ENCODE results near the gene PLCB2. TPM values are rescaled to one million over a fixed set of nuclear protein-coding genes. Genes with fewer than 3 reads are reported as not detected.

PLCB2 gene
- polyA plus RNA-seq, 1 of the 3 experiments (the other 2 are of a cell fraction), result 0.15 TPM

GRCh38 chr15:40352281-40352901, 44.7 kb upstream of the PLCB2 start:
- POLR2A ChIA-PET, result no interaction called here

DNA sequence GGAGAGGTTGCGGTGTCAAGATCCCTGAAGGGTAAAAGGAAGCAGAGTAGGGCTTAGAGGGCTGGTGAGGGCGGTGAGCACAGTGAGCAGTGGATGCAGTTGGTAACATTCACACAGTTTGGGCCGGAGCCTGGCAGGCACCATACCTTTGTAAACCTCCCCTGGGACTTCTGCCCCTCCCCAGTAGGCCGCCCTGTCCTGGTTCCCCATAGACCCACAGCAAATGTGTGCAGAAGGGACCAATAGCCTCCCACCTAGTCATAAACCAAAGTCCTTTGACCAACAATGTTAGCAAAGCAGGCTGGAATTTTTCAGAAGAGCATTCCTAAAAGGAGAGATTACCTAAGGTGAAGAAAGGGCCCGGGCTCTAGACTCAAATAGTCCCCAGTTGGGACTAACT, 41.4 kb upstream of the PLCB2 start:
- no peaks in the 10 kb centered on the region for H4K20me1 ChIP-seq (ENCODE audit: insufficient read depth)
- POLR2A ChIA-PET, result no interaction called here
- DNase-seq, result no peak
- no peaks in the 10 kb centered on the region for H3K36me3 ChIP-seq (replicated peaks in 1 of 2; ENCODE audit: control insufficient read depth in 1 of 2, insufficient read depth in 2 of 2, low read length in 1 of 2)
- H3K9me2 ChIP-seq, result no peaks in the 10 kb centered on the region
- no peaks in the 10 kb centered on the region for H3K27me3 ChIP-seq (ENCODE audit: insufficient read depth)
- H3K4me2 ChIP-seq, result no peak overlapping the region
- 91% methylated on average over 5 of the region's 5 CpGs for WGBS (ENCODE audit: low lambda C conversion rate)
- no peaks in the 10 kb centered on the region for H3K9me3 ChIP-seq
- H2AFZ ChIP-seq (ENCODE audit: low read depth), result no peak overlapping the region
- CTCF ChIA-PET, result interaction anchor here (1.5 to 70.6 kb wide), 2 partner anchors 18 to 35 kb away, joined by 8 to 2194 read pairs; partner anchors contain the start of genes ANKRD63, CCDC9B, INAFM2 and PLCB2
- TF ChIP-seq RXRA (IDR thresholded peaks at IDR 0.05; ENCODE audit: borderline replicate concordance, low read depth) (no peak), YY1 (IDR thresholded peaks at IDR 0.05; ENCODE audit: low read depth) (no peak), EZH2phosphoT487 (IDR thresholded peaks at IDR 0.05; ENCODE audit: borderline replicate concordance, low read depth) (no peak), NRF1 (IDR thresholded peaks at IDR 0.05; ENCODE audit: low read depth, low read length) (no peak), TEAD4 (IDR thresholded peaks at IDR 0.05; ENCODE audit: borderline replicate concordance, insufficient read depth) (no peak), CHD2 (IDR thresholded peaks at IDR 0.05; ENCODE audit: low read length, partially characterized antibody) (no peak), NFIC (IDR thresholded peaks at IDR 0.05; ENCODE audit: borderline replicate concordance) (no peak), GABPA (IDR thresholded peaks at IDR 0.05; ENCODE audit: low read depth) (no peak), MXI1 (IDR thresholded peaks at IDR 0.05; ENCODE audit: low read depth, low read length) (no peak), RCOR1 (IDR thresholded peaks at IDR 0.05; ENCODE audit: low read length) (no peak), SMC3 (IDR thresholded peaks at IDR 0.05; ENCODE audit: low read depth, low read length) (no peak), CTCF (IDR thresholded peaks at IDR 0.05) (no peak)
- peaks cover 6% of the 10 kb centered on the region for H3F3A ChIP-seq (replicated peaks; ENCODE audit: insufficient read depth)
- no peak overlapping the region for H3K4me3 ChIP-seq (ENCODE audit: low read depth in 2 of 2, low read length in 1 of 2)
- no peaks in the 10 kb centered on the region for H3K79me2 ChIP-seq (ENCODE audit: insufficient read depth)
- peaks cover 3 to 14% of the 10 kb centered on the region in 2 experiments; a peak in 3 of 4 replicates for H3K4me1 ChIP-seq (ENCODE audit: control insufficient read depth in 1 of 2, insufficient read depth in 2 of 2, low read depth in 1 of 2, low read length in 1 of 2)
- no peak overlapping the region for H3K9ac ChIP-seq
- H3K27ac ChIP-seq (ENCODE audit: low read depth in 2 of 2, low read length in 1 of 2), result no peak overlapping the region

More at GRCh38 chr15:40352281-40352901, 44.7 kb upstream of the PLCB2 start:
- no peak overlapping the region for H3K27ac ChIP-seq (ENCODE audit: low read depth in 2 of 2, low read length in 1 of 2)
- H3F3A ChIP-seq (replicated peaks; ENCODE audit: insufficient read depth), result peaks cover 2% of the 10 kb centered on the region
- H3K4me2 ChIP-seq, result no peak overlapping the region
- H3K36me3 ChIP-seq (replicated peaks in 1 of 2; ENCODE audit: control insufficient read depth in 1 of 2, insufficient read depth in 2 of 2, low read length in 1 of 2), result no peaks in the 10 kb centered on the region
- no peaks in the 10 kb centered on the region for H3K9me2 ChIP-seq
- DNase-seq, result no peak
- peaks cover 0 to 20% of the 10 kb centered on the region in 2 experiments; a peak in 2 of 4 replicates for H3K4me1 ChIP-seq (ENCODE audit: control insufficient read depth in 1 of 2, insufficient read depth in 2 of 2, low read depth in 1 of 2, low read length in 1 of 2)
- H2AFZ ChIP-seq (ENCODE audit: low read depth), result no peak overlapping the region
- 79% methylated on average over 7 of the region's 7 CpGs for WGBS (ENCODE audit: low lambda C conversion rate)
- H4K20me1 ChIP-seq (ENCODE audit: insufficient read depth), result no peaks in the 10 kb centered on the region
- H3K9ac ChIP-seq, result no peak overlapping the region
- TF ChIP-seq RFX5 (IDR thresholded peaks at IDR 0.05; ENCODE audit: low read length), result no peak
- TF ChIP-seq TAF1 (IDR thresholded peaks at IDR 0.05; ENCODE audit: borderline replicate concordance, low read depth, low read length), result no peak
- TF ChIP-seq YY1 (IDR thresholded peaks at IDR 0.05; ENCODE audit: low read depth), result no peak
- TF ChIP-seq, protein P1, sequence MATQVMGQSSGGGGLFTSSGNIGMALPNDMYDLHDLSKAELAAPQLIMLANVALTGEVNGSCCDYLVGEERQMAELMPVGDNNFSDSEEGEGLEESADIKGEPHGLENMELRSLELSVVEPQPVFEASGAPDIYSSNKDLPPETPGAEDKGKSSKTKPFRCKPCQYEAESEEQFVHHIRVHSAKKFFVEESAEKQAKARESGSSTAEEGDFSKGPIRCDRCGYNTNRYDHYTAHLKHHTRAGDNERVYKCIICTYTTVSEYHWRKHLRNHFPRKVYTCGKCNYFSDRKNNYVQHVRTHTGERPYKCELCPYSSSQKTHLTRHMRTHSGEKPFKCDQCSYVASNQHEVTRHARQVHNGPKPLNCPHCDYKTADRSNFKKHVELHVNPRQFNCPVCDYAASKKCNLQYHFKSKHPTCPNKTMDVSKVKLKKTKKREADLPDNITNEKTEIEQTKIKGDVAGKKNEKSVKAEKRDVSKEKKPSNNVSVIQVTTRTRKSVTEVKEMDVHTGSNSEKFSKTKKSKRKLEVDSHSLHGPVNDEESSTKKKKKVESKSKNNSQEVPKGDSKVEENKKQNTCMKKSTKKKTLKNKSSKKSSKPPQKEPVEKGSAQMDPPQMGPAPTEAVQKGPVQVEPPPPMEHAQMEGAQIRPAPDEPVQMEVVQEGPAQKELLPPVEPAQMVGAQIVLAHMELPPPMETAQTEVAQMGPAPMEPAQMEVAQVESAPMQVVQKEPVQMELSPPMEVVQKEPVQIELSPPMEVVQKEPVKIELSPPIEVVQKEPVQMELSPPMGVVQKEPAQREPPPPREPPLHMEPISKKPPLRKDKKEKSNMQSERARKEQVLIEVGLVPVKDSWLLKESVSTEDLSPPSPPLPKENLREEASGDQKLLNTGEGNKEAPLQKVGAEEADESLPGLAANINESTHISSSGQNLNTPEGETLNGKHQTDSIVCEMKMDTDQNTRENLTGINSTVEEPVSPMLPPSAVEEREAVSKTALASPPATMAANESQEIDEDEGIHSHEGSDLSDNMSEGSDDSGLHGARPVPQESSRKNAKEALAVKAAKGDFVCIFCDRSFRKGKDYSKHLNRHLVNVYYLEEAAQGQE (IDR thresholded peaks at IDR 0.05; ENCODE audit: low read depth, low read length), result no peak
- TF ChIP-seq JUND (IDR thresholded peaks at IDR 0.05), result no peak
- H3K4me3 ChIP-seq (ENCODE audit: low read depth in 2 of 2, low read length in 1 of 2), result no peak overlapping the region
- no peaks in the 10 kb centered on the region for H3K27me3 ChIP-seq (ENCODE audit: insufficient read depth)
- no peaks in the 10 kb centered on the region for H3K9me3 ChIP-seq
- CTCF ChIA-PET, result interaction anchor here (2.0 to 70.6 kb wide), 3 partner anchors 16 to 69 kb away, joined by 10 to 2194 read pairs (median 12); partner anchors contain the start of genes ANKRD63, CCDC9B, INAFM2 and PLCB2
- H3K79me2 ChIP-seq (ENCODE audit: insufficient read depth), result no peaks in the 10 kb centered on the region

Measured in SK-N-SH (cell line).